ENCODE data around the gene SFI1.

DNA sequence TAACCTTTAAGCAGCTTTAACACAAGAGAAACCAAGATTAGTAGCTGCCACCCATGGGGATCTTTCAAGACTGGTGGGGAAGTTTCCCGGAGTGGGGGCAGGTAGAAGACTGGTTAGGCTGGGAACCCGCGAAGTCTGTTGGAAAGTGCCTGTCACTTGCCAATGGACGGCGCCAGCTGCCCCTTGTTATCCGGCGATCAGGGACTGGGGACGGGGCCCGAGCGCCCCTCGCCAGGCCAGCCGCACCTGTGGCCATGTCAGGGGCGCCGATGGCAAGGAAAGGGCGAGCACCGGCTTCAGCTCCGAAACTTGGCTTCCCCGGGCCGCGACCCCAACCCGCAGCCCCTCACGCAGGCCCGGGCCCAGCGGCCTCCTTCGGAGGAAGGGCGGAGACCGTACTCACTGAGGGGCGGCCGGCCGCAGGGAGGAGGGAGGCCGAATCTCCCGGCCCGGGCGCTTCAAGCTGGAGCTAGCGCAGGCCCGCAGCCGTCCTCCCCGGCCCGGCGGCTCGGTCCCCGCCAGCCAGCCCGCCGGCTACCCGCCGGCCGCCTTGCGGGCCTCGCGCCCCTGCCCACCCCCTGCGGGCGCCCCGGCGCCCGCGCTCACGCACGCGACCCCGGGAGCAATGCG lies 7.2 kb upstream of the SFI1 start:
- TF ChIP-seq, protein P1, sequence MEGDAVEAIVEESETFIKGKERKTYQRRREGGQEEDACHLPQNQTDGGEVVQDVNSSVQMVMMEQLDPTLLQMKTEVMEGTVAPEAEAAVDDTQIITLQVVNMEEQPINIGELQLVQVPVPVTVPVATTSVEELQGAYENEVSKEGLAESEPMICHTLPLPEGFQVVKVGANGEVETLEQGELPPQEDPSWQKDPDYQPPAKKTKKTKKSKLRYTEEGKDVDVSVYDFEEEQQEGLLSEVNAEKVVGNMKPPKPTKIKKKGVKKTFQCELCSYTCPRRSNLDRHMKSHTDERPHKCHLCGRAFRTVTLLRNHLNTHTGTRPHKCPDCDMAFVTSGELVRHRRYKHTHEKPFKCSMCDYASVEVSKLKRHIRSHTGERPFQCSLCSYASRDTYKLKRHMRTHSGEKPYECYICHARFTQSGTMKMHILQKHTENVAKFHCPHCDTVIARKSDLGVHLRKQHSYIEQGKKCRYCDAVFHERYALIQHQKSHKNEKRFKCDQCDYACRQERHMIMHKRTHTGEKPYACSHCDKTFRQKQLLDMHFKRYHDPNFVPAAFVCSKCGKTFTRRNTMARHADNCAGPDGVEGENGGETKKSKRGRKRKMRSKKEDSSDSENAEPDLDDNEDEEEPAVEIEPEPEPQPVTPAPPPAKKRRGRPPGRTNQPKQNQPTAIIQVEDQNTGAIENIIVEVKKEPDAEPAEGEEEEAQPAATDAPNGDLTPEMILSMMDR (IDR thresholded peaks at IDR 0.05) = no peak
- no peak for TF ChIP-seq EZH2 (IDR thresholded peaks at IDR 0.05; ENCODE audit: borderline replicate concordance, insufficient read depth, low read depth, low read length, poor library complexity, severe bottlenecking)

Measured in B cell (primary cell).